Measurements from ENCODE around the gene CD300A.

CD300A gene

DNA sequence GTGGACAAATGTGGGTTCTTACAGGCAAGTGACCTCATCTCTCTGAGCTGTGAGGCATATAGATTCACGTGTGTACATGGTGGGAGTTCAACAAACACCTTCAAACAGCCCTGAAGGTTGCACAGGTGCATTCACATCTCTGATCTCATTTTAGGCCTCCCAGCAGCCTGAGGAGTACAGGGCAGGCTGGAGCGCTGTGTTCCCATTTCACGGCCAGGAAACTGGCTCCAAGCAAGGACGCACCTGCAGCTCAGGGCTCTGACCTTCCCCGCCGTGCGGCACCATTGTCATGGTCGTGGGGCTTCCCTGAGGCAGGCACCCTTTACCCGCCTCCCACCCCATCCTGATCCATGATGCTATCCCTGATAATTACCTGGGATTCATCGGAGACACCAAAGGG, 4.8 kb upstream of the CD300A start:
- CTCF ChIA-PET = interaction anchor here (0.6 to 11.7 kb wide), 4 partner anchors 13 to 165 kb away, joined by 3 to 453 read pairs (median 3); no protein-coding TSS in a partner anchor

More for the DNA sequence above, 4.8 kb upstream of the CD300A start:
- POLR2A ChIA-PET = no interaction called here
- H3K9me3 ChIP-seq (ENCODE audit: control insufficient read depth, insufficient read depth, low read depth, low read length) = no peaks in the 10 kb centered on the region
- TF ChIP-seq REST (tag by site-specific recombination; IDR thresholded peaks at IDR 0.05) = no peak
- TF ChIP-seq ZNF664 (tag by site-specific recombination; IDR thresholded peaks at IDR 0.05) = no peak
- no peak for TF ChIP-seq ZSCAN16 (tag by site-specific recombination; IDR thresholded peaks at IDR 0.05)
- no peak for TF ChIP-seq ZNF514 (tag by site-specific recombination; IDR thresholded peaks at IDR 0.05)
- TF ChIP-seq BCL11A (tag by site-specific recombination; IDR thresholded peaks at IDR 0.05; ENCODE audit: low read depth) = no peak
- TF ChIP-seq ZNF19 (tag by site-specific recombination; IDR thresholded peaks at IDR 0.05; ENCODE audit: low read depth) = no peak
- no peak for TF ChIP-seq ZBTB1 (tag by site-specific recombination; IDR thresholded peaks at IDR 0.05)
- no peak for TF ChIP-seq ZNF302 (tag by site-specific recombination; IDR thresholded peaks at IDR 0.05; ENCODE audit: low read depth)
- TF ChIP-seq ZNF214 (tag by site-specific recombination; IDR thresholded peaks at IDR 0.05; ENCODE audit: borderline replicate concordance) = no peak
- TF ChIP-seq ZNF174 (tag by site-specific recombination; IDR thresholded peaks at IDR 0.05) = no peak
- TF ChIP-seq WT1 (tag by site-specific recombination; IDR thresholded peaks at IDR 0.05) = no peak
- TF ChIP-seq ZNF112 (tag by site-specific recombination; IDR thresholded peaks at IDR 0.05) = no peak
- TF ChIP-seq, protein P1, sequence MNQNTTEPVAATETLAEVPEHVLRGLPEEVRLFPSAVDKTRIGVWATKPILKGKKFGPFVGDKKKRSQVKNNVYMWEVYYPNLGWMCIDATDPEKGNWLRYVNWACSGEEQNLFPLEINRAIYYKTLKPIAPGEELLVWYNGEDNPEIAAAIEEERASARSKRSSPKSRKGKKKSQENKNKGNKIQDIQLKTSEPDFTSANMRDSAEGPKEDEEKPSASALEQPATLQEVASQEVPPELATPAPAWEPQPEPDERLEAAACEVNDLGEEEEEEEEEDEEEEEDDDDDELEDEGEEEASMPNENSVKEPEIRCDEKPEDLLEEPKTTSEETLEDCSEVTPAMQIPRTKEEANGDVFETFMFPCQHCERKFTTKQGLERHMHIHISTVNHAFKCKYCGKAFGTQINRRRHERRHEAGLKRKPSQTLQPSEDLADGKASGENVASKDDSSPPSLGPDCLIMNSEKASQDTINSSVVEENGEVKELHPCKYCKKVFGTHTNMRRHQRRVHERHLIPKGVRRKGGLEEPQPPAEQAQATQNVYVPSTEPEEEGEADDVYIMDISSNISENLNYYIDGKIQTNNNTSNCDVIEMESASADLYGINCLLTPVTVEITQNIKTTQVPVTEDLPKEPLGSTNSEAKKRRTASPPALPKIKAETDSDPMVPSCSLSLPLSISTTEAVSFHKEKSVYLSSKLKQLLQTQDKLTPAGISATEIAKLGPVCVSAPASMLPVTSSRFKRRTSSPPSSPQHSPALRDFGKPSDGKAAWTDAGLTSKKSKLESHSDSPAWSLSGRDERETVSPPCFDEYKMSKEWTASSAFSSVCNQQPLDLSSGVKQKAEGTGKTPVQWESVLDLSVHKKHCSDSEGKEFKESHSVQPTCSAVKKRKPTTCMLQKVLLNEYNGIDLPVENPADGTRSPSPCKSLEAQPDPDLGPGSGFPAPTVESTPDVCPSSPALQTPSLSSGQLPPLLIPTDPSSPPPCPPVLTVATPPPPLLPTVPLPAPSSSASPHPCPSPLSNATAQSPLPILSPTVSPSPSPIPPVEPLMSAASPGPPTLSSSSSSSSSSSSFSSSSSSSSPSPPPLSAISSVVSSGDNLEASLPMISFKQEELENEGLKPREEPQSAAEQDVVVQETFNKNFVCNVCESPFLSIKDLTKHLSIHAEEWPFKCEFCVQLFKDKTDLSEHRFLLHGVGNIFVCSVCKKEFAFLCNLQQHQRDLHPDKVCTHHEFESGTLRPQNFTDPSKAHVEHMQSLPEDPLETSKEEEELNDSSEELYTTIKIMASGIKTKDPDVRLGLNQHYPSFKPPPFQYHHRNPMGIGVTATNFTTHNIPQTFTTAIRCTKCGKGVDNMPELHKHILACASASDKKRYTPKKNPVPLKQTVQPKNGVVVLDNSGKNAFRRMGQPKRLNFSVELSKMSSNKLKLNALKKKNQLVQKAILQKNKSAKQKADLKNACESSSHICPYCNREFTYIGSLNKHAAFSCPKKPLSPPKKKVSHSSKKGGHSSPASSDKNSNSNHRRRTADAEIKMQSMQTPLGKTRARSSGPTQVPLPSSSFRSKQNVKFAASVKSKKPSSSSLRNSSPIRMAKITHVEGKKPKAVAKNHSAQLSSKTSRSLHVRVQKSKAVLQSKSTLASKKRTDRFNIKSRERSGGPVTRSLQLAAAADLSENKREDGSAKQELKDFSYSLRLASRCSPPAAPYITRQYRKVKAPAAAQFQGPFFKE (tag by site-specific recombination; IDR thresholded peaks at IDR 0.05; ENCODE audit: borderline replicate concordance) = no peak
- TF ChIP-seq ZNF394 (tag by site-specific recombination; IDR thresholded peaks at IDR 0.05; ENCODE audit: borderline replicate concordance) = no peak
- no peak for TF ChIP-seq PRDM10 (tag by site-specific recombination; IDR thresholded peaks at IDR 0.05)
- TF ChIP-seq ZNF341 (tag by site-specific recombination; IDR thresholded peaks at IDR 0.05; ENCODE audit: low read depth) = no peak
- no peak for TF ChIP-seq ZNF585B (tag by site-specific recombination; IDR thresholded peaks at IDR 0.05)
- TF ChIP-seq ZNF530 (tag by site-specific recombination; IDR thresholded peaks at IDR 0.05; ENCODE audit: low read depth) = no peak
- TF ChIP-seq ZNF843 (tag by site-specific recombination; IDR thresholded peaks at IDR 0.05) = no peak
- TF ChIP-seq, protein P2, sequence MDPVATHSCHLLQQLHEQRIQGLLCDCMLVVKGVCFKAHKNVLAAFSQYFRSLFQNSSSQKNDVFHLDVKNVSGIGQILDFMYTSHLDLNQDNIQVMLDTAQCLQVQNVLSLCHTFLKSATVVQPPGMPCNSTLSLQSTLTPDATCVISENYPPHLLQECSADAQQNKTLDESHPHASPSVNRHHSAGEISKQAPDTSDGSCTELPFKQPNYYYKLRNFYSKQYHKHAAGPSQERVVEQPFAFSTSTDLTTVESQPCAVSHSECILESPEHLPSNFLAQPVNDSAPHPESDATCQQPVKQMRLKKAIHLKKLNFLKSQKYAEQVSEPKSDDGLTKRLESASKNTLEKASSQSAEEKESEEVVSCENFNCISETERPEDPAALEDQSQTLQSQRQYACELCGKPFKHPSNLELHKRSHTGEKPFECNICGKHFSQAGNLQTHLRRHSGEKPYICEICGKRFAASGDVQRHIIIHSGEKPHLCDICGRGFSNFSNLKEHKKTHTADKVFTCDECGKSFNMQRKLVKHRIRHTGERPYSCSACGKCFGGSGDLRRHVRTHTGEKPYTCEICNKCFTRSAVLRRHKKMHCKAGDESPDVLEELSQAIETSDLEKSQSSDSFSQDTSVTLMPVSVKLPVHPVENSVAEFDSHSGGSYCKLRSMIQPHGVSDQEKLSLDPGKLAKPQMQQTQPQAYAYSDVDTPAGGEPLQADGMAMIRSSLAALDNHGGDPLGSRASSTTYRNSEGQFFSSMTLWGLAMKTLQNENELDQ (tag by site-specific recombination; IDR thresholded peaks at IDR 0.05; ENCODE audit: low read depth) = no peak
- H3K36me3 ChIP-seq (ENCODE audit: control insufficient read depth in 2 of 2, insufficient read depth in 1 of 2, low read length in 2 of 2) = no peaks in the 10 kb centered on the region; a peak in 1 of 3 replicates
- no peak overlapping the region for H3K4me3 ChIP-seq (ENCODE audit: low read depth, low read length)
- H3K4me1 ChIP-seq (ENCODE audit: control insufficient read depth, insufficient read depth, low read length) = no peaks in the 10 kb centered on the region
- H3K27ac ChIP-seq (ENCODE audit: extremely low read depth, low read depth, low read length) = no peak overlapping the region
